KOPT-K1 (cell line): Measurements from ENCODE around the gene MYO18A.
"Not testable (repeated sequence)": the region's sequence is repeated elsewhere in the genome, so short reads cannot be mapped to it uniquely, and the experiment has no call there.

ENCODE experiments used
- H3K27ac ChIP-seq: fragments of 200-600 bp; sonication (generic); 2 replicates; pipeline ENCODE4 v1.5.1; 2016; ENCODE audit warnings: antibody characterized with exemption, mild to moderate bottlenecking, low read depth, low read length; ENCODE audit not compliant: poor library complexity, severe bottlenecking
- H3K36me3 ChIP-seq: fragments of 200-600 bp; sonication (generic); 2 replicates; pipeline ENCODE4 v1.5.1; 2017; ENCODE audit warnings: antibody characterized with exemption, mild to moderate bottlenecking, low read length, moderate library complexity; ENCODE audit not compliant: insufficient read depth
- H3K9me3 ChIP-seq: fragments of 200-600 bp; sonication (generic); 2 replicates; pipeline ENCODE4 v1.5.1; 2017; ENCODE audit warnings: antibody characterized with exemption, low read length, mild to moderate bottlenecking; ENCODE audit not compliant: insufficient read depth, poor library complexity, severe bottlenecking

The MYO18A gene

DNA sequence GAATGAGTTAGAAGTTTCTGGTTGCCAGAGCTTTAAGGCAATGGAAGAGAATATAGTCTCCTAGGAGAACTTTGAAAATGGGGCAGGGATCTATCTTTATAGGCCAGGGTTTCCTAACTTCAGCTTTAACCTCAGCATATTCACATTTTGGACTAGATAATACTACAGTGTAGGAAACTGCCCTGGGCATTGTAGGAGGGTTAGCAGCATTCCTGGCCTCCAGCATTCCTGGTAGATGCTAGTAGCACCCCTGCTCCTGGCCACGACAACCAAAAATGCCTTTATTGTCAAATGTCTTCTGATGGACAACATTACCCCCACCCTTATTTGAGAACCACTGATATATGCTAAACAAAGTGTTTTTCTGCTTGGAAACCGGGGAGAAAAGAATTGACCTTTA, 27.8 kb upstream of the MYO18A start:
- H3K9me3 ChIP-seq: no peaks in the 10 kb centered on the region
- no peak overlapping the region for H3K27ac ChIP-seq
- H3K36me3 ChIP-seq: no peaks in the 10 kb centered on the region

- H3K27ac ChIP-seq: no peak overlapping the region
- H3K9me3 ChIP-seq: no peaks in the 10 kb centered on the region
- H3K36me3 ChIP-seq: no peaks in the 10 kb centered on the region
These were observed 24.8 kb upstream of the MYO18A start for GRCh38 chr17:29205047-29205446.

DNA sequence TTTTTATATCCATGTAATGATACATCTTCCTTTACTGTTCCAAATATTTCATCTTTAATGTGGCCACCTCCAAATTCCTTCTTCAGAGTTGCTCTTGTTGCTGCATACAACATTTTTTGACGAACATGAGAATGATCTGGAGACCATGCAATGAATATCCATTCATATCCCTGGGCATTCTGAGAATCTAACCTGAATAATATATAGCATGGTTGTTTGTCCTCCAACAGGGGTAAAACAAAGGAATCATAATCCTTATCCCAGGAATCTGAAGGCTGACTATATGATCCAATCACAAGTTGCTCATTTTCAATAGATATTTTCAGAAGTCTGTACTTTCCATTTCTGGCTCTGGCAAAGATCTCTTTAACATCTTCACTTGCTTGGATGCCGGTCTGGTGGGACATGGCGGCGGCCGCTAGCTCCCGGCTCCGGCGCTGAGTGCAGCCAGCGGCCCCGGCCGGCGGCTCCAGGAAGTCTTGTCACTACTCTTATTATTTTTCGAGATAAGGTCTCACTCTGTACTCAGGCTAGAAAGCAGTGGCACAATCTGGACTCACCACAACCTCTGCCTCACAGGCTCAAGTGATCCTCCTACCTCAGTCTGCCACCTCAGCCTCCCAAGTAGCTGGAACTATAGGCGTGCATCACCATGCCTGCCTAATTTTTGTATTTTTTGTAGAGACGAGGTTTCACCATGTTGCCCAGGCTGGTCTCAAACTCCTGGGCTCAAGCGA, 24.0 kb upstream of the MYO18A start:
- not testable (repeated sequence) for H3K36me3 ChIP-seq, H3K9me3 ChIP-seq, H3K27ac ChIP-seq

DNA sequence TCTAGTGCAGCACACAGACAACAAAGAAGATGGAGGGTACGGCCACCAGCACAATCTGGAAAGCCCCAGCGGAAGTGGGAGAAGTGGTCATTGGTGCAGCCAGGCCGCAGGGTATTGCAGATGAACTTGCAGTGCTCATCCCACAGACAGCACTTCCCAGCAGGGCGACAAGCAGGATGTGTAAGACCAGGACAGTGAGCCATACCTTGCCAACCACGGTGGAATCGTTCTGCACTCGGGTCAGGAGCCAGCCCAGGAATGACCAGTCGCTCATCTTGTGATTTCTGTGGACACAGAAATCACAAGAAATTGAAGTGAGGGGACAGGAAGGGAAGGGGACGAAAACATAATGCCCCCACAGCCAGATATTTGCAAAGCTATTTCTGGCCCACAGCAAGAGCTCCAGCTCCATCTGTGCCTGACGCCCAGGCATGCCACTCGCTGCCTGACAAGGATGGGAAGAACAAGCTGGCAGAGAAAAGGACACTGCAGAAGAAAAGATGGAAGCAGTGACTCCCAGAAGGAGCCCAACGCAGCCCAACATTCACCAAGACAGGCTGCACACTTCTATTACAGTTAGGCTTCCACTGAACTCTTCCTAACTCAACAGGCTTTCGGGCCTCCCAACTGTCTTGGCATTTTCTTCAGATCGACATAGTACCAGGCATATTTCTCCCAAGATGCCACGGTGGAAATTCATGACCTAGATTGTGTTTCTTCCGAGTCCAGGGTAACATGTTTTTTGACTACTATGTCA, 17.5 kb upstream of the MYO18A start:
- Histone ChIP-seq H3K27ac (no peak overlapping the region), H3K36me3 (no peaks in the 10 kb centered on the region), H3K9me3 (no peaks in the 10 kb centered on the region)

DNA sequence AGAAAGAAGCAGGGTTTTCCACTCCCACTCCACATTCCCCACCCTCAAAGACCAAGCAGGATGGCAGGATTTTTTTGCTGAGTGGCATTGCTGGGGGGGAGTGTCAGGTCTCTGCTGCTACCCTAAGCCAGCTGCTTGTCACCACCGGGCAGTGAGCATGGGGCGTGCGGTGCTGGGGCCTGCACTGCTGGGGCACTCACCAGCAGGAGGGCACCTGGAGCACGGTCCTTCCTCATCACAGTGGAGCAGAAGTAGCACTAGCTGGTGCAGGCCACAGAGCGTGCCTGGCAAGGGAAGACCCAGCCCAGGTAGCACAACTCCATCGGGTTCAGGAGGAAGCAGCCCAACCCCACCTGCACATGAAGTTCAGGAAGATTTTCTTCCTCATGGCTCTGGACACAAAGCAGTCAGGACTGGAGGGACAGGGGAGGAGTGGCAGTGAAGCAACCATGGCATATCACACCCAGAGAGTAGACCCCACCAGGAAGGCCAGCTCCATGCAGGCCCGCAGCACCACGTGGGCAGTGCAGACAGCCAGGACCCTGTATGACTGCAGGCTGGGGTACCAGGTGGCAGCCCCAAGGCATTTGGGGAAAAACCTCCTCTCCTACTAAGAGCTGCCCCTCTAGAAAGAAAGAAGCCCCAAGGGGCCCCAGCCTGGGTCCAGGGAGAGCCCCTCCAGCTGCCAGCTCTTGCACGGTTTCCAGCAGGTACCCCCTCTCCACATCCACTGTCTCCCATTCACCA, 16.7 kb upstream of the MYO18A start:
- Histone ChIP-seq H3K27ac (no peak overlapping the region), H3K36me3 (no peaks in the 10 kb centered on the region), H3K9me3 (no peaks in the 10 kb centered on the region)

- Histone ChIP-seq H3K36me3 (no peaks in the 10 kb centered on the region), H3K27ac (no peak overlapping the region), H3K9me3 (no peaks in the 10 kb centered on the region)
These were observed 15.4 kb upstream of the MYO18A start for GRCh38 chr17:29195465-29196081.

- Histone ChIP-seq H3K27ac (no peak overlapping the region), H3K36me3 (no peaks in the 10 kb centered on the region), H3K9me3 (no peaks in the 10 kb centered on the region)
These were observed 14.5 kb upstream of the MYO18A start for GRCh38 chr17:29194669-29195068.

GRCh38 chr17:29193146-29193545, 12.9 kb upstream of the MYO18A start:
- Histone ChIP-seq H3K9me3 (no peaks in the 10 kb centered on the region), H3K36me3 (no peaks in the 10 kb centered on the region), H3K27ac (no peak overlapping the region)

GRCh38 chr17:29190592-29191207, 10.5 kb upstream of the MYO18A start:
- H3K36me3 ChIP-seq: no peaks in the 10 kb centered on the region
- no peak overlapping the region for H3K27ac ChIP-seq

GRCh38 chr17:29190039-29190438, 9.8 kb upstream of the MYO18A start:
- Histone ChIP-seq H3K27ac (no peak overlapping the region), H3K9me3 (no peaks in the 10 kb centered on the region), H3K36me3 (no peaks in the 10 kb centered on the region)

More at GRCh38 chr17:29190592-29191207, 10.5 kb upstream of the MYO18A start:
- no peaks in the 10 kb centered on the region for H3K9me3 ChIP-seq

- Histone ChIP-seq H3K27ac (no peak overlapping the region), H3K36me3 (no peaks in the 10 kb centered on the region), H3K9me3 (no peaks in the 10 kb centered on the region)
These were observed 9.2 kb upstream of the MYO18A start for GRCh38 chr17:29189355-29189754.

DNA sequence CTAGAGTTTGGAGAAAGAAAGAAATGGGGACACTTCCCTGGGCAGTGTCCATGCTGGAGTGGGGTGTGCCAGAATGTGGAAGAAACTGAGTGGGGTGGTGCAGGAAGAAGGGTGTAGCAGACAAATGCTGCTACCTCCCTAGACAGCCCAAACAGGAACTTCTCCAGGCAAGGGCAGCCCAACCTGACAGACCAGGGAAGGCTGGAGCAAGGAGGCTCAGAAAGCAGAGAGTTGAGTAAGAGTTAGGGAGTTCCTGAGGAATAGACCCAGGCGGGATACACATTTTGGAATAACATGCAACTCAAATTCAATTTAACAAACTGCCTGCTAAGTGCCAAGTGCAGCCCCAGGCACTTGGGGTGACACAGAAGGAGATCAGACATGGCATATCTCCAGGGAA, 1.0 kb upstream of the MYO18A start:
- H3K27ac ChIP-seq: no peak overlapping the region
- H3K9me3 ChIP-seq: no peaks in the 10 kb centered on the region
- H3K36me3 ChIP-seq: no peaks in the 10 kb centered on the region

DNA sequence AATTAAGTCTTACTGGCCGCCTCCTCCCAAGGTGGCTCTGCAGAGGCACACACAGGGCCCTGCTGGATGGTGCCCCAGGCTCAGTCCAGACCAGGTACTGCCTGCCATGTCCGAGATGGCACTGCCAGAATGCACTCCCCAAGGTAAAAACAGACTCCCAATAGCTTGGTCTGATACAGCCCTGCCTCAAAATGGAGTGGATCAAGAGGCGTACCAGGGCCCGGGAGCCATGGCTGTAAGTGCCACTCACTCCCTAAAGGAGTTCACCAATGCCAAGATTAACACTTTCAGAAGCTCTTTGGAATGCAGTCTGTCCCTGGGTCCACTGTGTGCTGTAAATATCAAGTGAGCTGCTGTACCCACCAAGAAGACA, 576 bp upstream of the MYO18A start:
- Histone ChIP-seq H3K36me3 (no peaks in the 10 kb centered on the region), H3K27ac (peak overlapping the region; percentile 40), H3K9me3 (no peaks in the 10 kb centered on the region)

GRCh38 chr17:29179232-29180033, 765 bp downstream of the MYO18A start:
- Histone ChIP-seq H3K9me3 (no peaks in the 10 kb centered on the region), H3K36me3 (no peaks in the 10 kb centered on the region), H3K27ac (no peak overlapping the region)
